GM12873 (cell line): ENCODE data around the gene TTLL13.

Source experiments
- CTCF ChIP-seq: IDR thresholded peaks from 2 replicates; pipeline ENCODE4 v1.5.1; 2012; ENCODE audit warnings: low read depth, mild to moderate bottlenecking, moderate library complexity, low read length, control low read depth; ENCODE audit not compliant: insufficient read depth; ENCODE audit errors: missing control alignments

Gene TTLL13

DNA sequence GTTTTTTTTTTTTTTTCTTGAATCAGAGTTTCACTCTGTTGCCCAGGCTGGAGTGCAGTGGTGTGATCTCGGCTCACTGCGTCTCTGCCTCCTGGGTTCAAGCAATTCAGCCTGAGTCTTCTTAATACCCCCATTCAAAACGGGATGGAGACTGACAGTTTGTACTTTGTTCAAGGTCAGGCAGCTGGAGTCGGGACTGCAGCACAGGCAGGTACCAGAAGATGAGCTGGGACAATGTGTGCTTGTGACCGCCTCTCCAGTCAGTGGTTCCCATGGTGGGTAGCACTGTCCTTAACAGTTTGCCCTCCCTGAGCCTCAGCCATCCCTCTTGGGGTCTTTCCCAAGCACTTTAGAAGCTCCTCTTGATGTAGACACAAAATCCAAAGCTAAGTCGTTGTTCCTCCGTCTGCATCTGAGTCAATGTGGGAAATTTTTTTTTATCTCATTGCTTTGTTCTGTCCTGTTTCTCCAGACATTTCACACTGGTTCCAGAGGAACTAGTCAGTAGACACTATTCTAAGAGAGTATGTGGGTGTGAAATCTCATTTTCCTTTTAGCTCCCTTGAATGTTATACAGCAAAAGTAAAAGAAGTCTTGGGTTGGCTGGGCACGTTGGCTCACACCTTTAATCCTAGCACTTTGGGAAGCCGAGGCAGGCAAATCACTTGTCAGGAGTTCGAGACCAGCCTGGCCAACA is 5.3 kb upstream of the TTLL13 start:
- no peak for TF ChIP-seq CTCF

- TF ChIP-seq CTCF: no peak
Measured at GRCh38 chr15:90248789-90249202, 560 bp upstream of the TTLL13 start.

GRCh38 chr15:90257776-90258175 is 8.4 kb downstream of the TTLL13 start:
- no peak for TF ChIP-seq CTCF

DNA sequence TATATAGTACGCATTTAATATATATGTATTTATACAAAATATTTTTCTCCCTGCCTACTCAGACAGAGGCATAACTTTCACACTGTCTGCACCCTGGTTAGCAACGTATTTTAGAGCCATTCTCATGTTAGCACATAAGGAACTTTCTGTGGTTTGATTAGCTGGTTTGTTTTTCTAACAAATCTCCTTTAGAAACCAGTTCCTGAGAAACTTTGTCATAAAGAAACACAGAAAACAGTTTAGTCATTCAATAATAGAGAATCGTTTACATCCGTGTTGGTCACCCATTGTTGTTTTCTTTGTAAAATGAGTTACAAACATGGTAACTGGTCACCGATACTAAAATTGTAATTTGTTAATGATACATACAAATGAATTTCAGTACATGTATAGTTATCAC is 10.2 kb downstream of the TTLL13 start:
- no peak for TF ChIP-seq CTCF

- no peak for TF ChIP-seq CTCF
Measured at GRCh38 chr15:90261811-90262210, 12.5 kb downstream of the TTLL13 start.

- TF ChIP-seq CTCF: no peak
Measured at GRCh38 chr15:90262426-90262825, 13.1 kb downstream of the TTLL13 start.

GRCh38 chr15:90264671-90265070 is 15.3 kb downstream of the TTLL13 start:
- TF ChIP-seq CTCF: no peak
